IPS-18a (cell line): ENCODE results near the gene MAP2K2.

Experiments used
- H3K27ac ChIP-seq: one replicate; pipeline ENCODE4 v1.5.1; 2013; ENCODE audit warnings: low read length
- H3K27me3 ChIP-seq: one replicate; pipeline ENCODE4 v1.6.1; 2013; ENCODE audit warnings: mild to moderate bottlenecking, low read length; ENCODE audit not compliant: control insufficient read depth, insufficient read depth
- H3K36me3 ChIP-seq: one replicate; pipeline ENCODE4 v1.6.1; 2013; ENCODE audit warnings: low read depth, low read length; ENCODE audit not compliant: control insufficient read depth
- H3K4me1 ChIP-seq: one replicate; pipeline ENCODE4 v1.6.1; 2013; ENCODE audit warnings: low read depth, low read length; ENCODE audit not compliant: control insufficient read depth
- H3K4me3 ChIP-seq: one replicate; pipeline ENCODE4 v1.5.1; 2013; ENCODE audit warnings: low read length
- H3K9ac ChIP-seq: one replicate; pipeline ENCODE4 v1.6.1; 2013; ENCODE audit warnings: mild to moderate bottlenecking, low read length, moderate library complexity
- H3K9me3 ChIP-seq: one replicate; pipeline ENCODE4 v1.6.1; 2013; ENCODE audit warnings: low read depth, low read length; ENCODE audit not compliant: control insufficient read depth

Gene MAP2K2

GRCh38 chr19:4061683-4062418 lies 62.1 kb downstream of the MAP2K2 start:
- H3K36me3 ChIP-seq: no peaks in the 10 kb centered on the region
- H3K9me3 ChIP-seq: no peaks in the 10 kb centered on the region
- H3K9ac ChIP-seq: no peak overlapping the region
- H3K27ac ChIP-seq: no peak overlapping the region
- peaks cover under 1% of the 10 kb centered on the region for H3K27me3 ChIP-seq
- H3K4me3 ChIP-seq: no peak overlapping the region
- H3K4me1 ChIP-seq: peaks cover 5% of the 10 kb centered on the region

GRCh38 chr19:4061178-4061682 lies 62.7 kb downstream of the MAP2K2 start:
- no peak overlapping the region for H3K9ac ChIP-seq

GRCh38 chr19:4060621-4061177 lies 63.2 kb downstream of the MAP2K2 start:
- Histone ChIP-seq H3K4me3 (no peak overlapping the region), H3K27ac (no peak overlapping the region), H3K36me3 (no peaks in the 10 kb centered on the region), H3K27me3 (no peaks in the 10 kb centered on the region), H3K9ac (no peak overlapping the region), H3K9me3 (no peaks in the 10 kb centered on the region), H3K4me1 (peaks cover 5% of the 10 kb centered on the region)

More at GRCh38 chr19:4061178-4061682, 62.7 kb downstream of the MAP2K2 start:
- Histone ChIP-seq H3K4me3 (no peak overlapping the region), H3K36me3 (no peaks in the 10 kb centered on the region), H3K4me1 (peaks cover 5% of the 10 kb centered on the region), H3K27ac (no peak overlapping the region), H3K27me3 (no peaks in the 10 kb centered on the region), H3K9me3 (no peaks in the 10 kb centered on the region)

- Histone ChIP-seq H3K27me3 (no peaks in the 10 kb centered on the region), H3K9ac (no peak overlapping the region), H3K36me3 (no peaks in the 10 kb centered on the region), H3K4me1 (peaks cover 5% of the 10 kb centered on the region), H3K4me3 (no peak overlapping the region), H3K27ac (no peak overlapping the region), H3K9me3 (no peaks in the 10 kb centered on the region)
Measured at GRCh38 chr19:4059891-4060620, 63.9 kb downstream of the MAP2K2 start.

GRCh38 chr19:4059453-4059871 lies 64.5 kb downstream of the MAP2K2 start:
- Histone ChIP-seq H3K27ac (no peak overlapping the region), H3K4me3 (no peak overlapping the region), H3K9me3 (no peaks in the 10 kb centered on the region), H3K36me3 (peaks cover 5% of the 10 kb centered on the region), H3K4me1 (peaks cover 5% of the 10 kb centered on the region), H3K27me3 (no peaks in the 10 kb centered on the region), H3K9ac (no peak overlapping the region)

- Histone ChIP-seq H3K36me3 (peaks cover 6% of the 10 kb centered on the region), H3K4me3 (no peak overlapping the region), H3K9ac (no peak overlapping the region), H3K9me3 (no peaks in the 10 kb centered on the region), H3K4me1 (peaks cover 5% of the 10 kb centered on the region), H3K27ac (no peak overlapping the region), H3K27me3 (no peaks in the 10 kb centered on the region)
Measured at GRCh38 chr19:4058693-4059452, 65.0 kb downstream of the MAP2K2 start.

GRCh38 chr19:4057931-4058692 lies 65.8 kb downstream of the MAP2K2 start:
- Histone ChIP-seq H3K27me3 (no peaks in the 10 kb centered on the region), H3K36me3 (peaks cover 14% of the 10 kb centered on the region), H3K27ac (no peak overlapping the region), H3K4me1 (no peaks in the 10 kb centered on the region), H3K9ac (no peak overlapping the region), H3K9me3 (no peaks in the 10 kb centered on the region), H3K4me3 (no peak overlapping the region)

- Histone ChIP-seq H3K9ac (no peak overlapping the region), H3K4me3 (no peak overlapping the region), H3K36me3 (peaks cover 18% of the 10 kb centered on the region), H3K27ac (no peak overlapping the region), H3K27me3 (no peaks in the 10 kb centered on the region), H3K4me1 (no peaks in the 10 kb centered on the region), H3K9me3 (no peaks in the 10 kb centered on the region)
Measured at GRCh38 chr19:4055209-4055552, 68.7 kb downstream of the MAP2K2 start.

- Histone ChIP-seq H3K4me1 (no peaks in the 10 kb centered on the region), H3K27ac (no peak overlapping the region), H3K27me3 (no peaks in the 10 kb centered on the region), H3K36me3 (peaks cover 19% of the 10 kb centered on the region), H3K9me3 (no peaks in the 10 kb centered on the region), H3K9ac (no peak overlapping the region), H3K4me3 (no peak overlapping the region)
Measured at GRCh38 chr19:4054441-4055208, 69.3 kb downstream of the MAP2K2 start.
